Prostate gland (tissue), 2 donors: ENCODE data around the gene CEBPG. TPM values are rescaled to one million over a fixed set of nuclear protein-coding genes. Genes with fewer than 3 reads are reported as not detected.

Source experiments
- DNase-seq: peaks from one replicate; pipeline ENCODE4 v3.0.0-alpha.2; 2019; ENCODE audit warnings: low spot score
- H3K27ac ChIP-seq, 2 donors: fragments of 200-600 bp; sonication (generic); 2 replicates each; pipeline ENCODE4 v1.5.1; 2017 to 2019
- H3K27me3 ChIP-seq: fragments of 200-600 bp; sonication (generic); replicated peaks from 2 replicates; pipeline ENCODE4 v1.5.1; 2019; ENCODE audit not compliant: insufficient read depth
- H3K36me3 ChIP-seq, 2 donors: fragments of 200-600 bp; sonication (generic); 1 replicate in 1 of 2; 2 replicates in 1 of 2; pipeline versions ENCODE4 v1.5.1 to v1.8.1; 2017 to 2019
- H3K4me1 ChIP-seq: fragments of 200-600 bp; sonication (generic); replicated peaks from 2 replicates; pipeline ENCODE4 v1.5.1; 2019
- H3K4me3 ChIP-seq, 2 donors: fragments of 200-600 bp; sonication (generic); 2 replicates each; pipeline ENCODE4 v1.5.1; 2017 to 2019
- H3K9me3 ChIP-seq: fragments of 200-600 bp; sonication (generic); 2 replicates; pipeline ENCODE4 v1.5.1; 2017
- CTCF ChIP-seq, 4 experiments: fragments of 200-600 bp in 2 of 4; fragments of 450-650 bp in 2 of 4; sonication (generic) in 2 of 4; IDR thresholded peaks; 1 replicate in 3 of 4; 2 replicates in 1 of 4; pipeline ENCODE4 v1.5.1; 2016 to 2019; ENCODE audit warnings: antibody characterized with exemption in 4 of 4, mild to moderate bottlenecking in 2 of 4, moderate library complexity in 2 of 4
- POLR2A ChIP-seq: fragments of 450-650 bp; IDR thresholded peaks from one replicate; pipeline ENCODE4 v1.6.1; 2016; ENCODE audit warnings: antibody characterized with exemption, mild to moderate bottlenecking
- POLR2AphosphoS5 ChIP-seq: sonication (generic); formaldehyde crosslinking; IDR thresholded peaks from one replicate; pipeline ENCODE4 v1.6.1; 2017; ENCODE audit warnings: antibody characterized with exemption
- WGBS: methylation state at CpG from one replicate; pipeline ENCODE4 v1.1.5; 2018; 5-methylcytosine and 5-hydroxymethylcytosine counted together
- intact Hi-C: fragments of 100-400 bp; cut with DNase I; formaldehyde crosslinking; loops from one replicate; pipeline ENCODE4 v1.14.2; 2022
- total RNA-seq, 2 donors: library from RNA; depleted of rRNA; stranded (reverse); fragments of >200 nt; gene quantifications; one replicate each; pipeline ENCODE4 v1.1.0, GENCODE V29; 2016

Gene CEBPG
- total RNA-seq, 2 donors from 2014 or later: 15.7 to 19.7 TPM

- TF ChIP-seq POLR2A (no peak), CTCF (IDR thresholded peaks at IDR 0.05) (no peak), POLR2AphosphoS5 (no peak)
- Histone ChIP-seq H3K4me3 (no peak overlapping the region), H3K27me3 (no peaks in the 10 kb centered on the region), H3K4me1 (peaks cover 16% of the 10 kb centered on the region), H3K36me3 (no peaks in the 10 kb centered on the region), H3K27ac (no peak overlapping the region), H3K9me3 (no peaks in the 10 kb centered on the region)
- intact Hi-C loops: no loop called here
- WGBS: 72% methylated on average over 19 of the region's 19 CpGs
- no peak for DNase-seq
These were observed 21.4 kb downstream of the CEBPG start for GRCh38 chr19:33394723-33395560.

GRCh38 chr19:33395561-33396550 lies 22.3 kb downstream of the CEBPG start:
- Histone ChIP-seq H3K36me3 (no peaks in the 10 kb centered on the region), H3K27ac (no peak overlapping the region), H3K4me1 (peaks cover 8% of the 10 kb centered on the region), H3K27me3 (no peaks in the 10 kb centered on the region), H3K9me3 (no peaks in the 10 kb centered on the region), H3K4me3 (no peak overlapping the region)
- intact Hi-C loops: no loop called here
- no peak for TF ChIP-seq CTCF (IDR thresholded peaks at IDR 0.05)
- TF ChIP-seq POLR2AphosphoS5: no peak
- TF ChIP-seq POLR2A: no peak
- DNase-seq: peak; percentile 39
- 65% methylated on average over 29 of the region's 31 CpGs for WGBS

GRCh38 chr19:33396701-33397535 lies 23.4 kb downstream of the CEBPG start:
- DNase-seq: no peak
- H3K9me3 ChIP-seq: no peaks in the 10 kb centered on the region
- TF ChIP-seq POLR2A (no peak), POLR2AphosphoS5 (no peak), CTCF (IDR thresholded peaks at IDR 0.05) (no peak)
- WGBS: 84% methylated on average over 26 of the region's 30 CpGs
- H3K4me1 ChIP-seq: peaks cover 8% of the 10 kb centered on the region
- H3K27me3 ChIP-seq: no peaks in the 10 kb centered on the region
- intact Hi-C loops: no loop called here
- no peak overlapping the region for H3K4me3 ChIP-seq
- no peaks in the 10 kb centered on the region for H3K36me3 ChIP-seq
- H3K27ac ChIP-seq: no peak overlapping the region

GRCh38 chr19:33397536-33398360 lies 24.2 kb downstream of the CEBPG start:
- no peaks in the 10 kb centered on the region for H3K27me3 ChIP-seq
- intact Hi-C loops: no loop called here
- DNase-seq: no peak
- 84% methylated on average over 14 of the region's 15 CpGs for WGBS
- no peaks in the 10 kb centered on the region for H3K9me3 ChIP-seq
- no peaks in the 10 kb centered on the region for H3K36me3 ChIP-seq
- peaks cover 3% of the 10 kb centered on the region for H3K4me1 ChIP-seq
- no peak overlapping the region for H3K27ac ChIP-seq
- TF ChIP-seq POLR2A (no peak), CTCF (IDR thresholded peaks at IDR 0.05) (no peak), POLR2AphosphoS5 (no peak)
- H3K4me3 ChIP-seq: no peak overlapping the region
